ENCODE measurements around the gene CYBC1.

GRCh38 chr17:82463391-82463790 lies 12.8 kb upstream of the CYBC1 start:
- TF ChIP-seq CTCF (IDR thresholded peaks at IDR 0.05) (no peak), POLR2A (IDR thresholded peaks at IDR 0.05) (no peak), EP300 (IDR thresholded peaks at IDR 0.05) (no peak), POLR2AphosphoS5 (IDR thresholded peaks at IDR 0.05) (no peak)
